Globus pallidus (tissue), 1 donor: Measurements from ENCODE around the gene FAAP100.
"Not testable (repeated sequence)": the region's sequence is repeated elsewhere in the genome, so short reads cannot be mapped to it uniquely, and the experiment has no call there.

Experiments
- DNase-seq: peaks from one replicate; pipeline ENCODE4 v3.0.0-alpha.2; 2015; ENCODE audit warnings: low spot score

FAAP100 gene

GRCh38 chr17:81538651-81539570 is 13.2 kb downstream of the FAAP100 start:
- no peak for DNase-seq

- no peak for DNase-seq
Measured at GRCh38 chr17:81537856-81538555, 14.1 kb downstream of the FAAP100 start.

GRCh38 chr17:81537343-81537855 is 14.8 kb downstream of the FAAP100 start:
- no peak for DNase-seq

- DNase-seq, result no peak
Measured at GRCh38 chr17:81536299-81537290, 15.6 kb downstream of the FAAP100 start.

- no peak for DNase-seq
Measured at GRCh38 chr17:81535480-81536298, 16.5 kb downstream of the FAAP100 start.

GRCh38 chr17:81535007-81535328 is 17.2 kb downstream of the FAAP100 start:
- no peak for DNase-seq

GRCh38 chr17:81534157-81535006 is 17.8 kb downstream of the FAAP100 start:
- no peak for DNase-seq

GRCh38 chr17:81533339-81534141 is 18.6 kb downstream of the FAAP100 start:
- no peak for DNase-seq

GRCh38 chr17:81532490-81533287 is 19.5 kb downstream of the FAAP100 start:
- no peak for DNase-seq

- DNase-seq, result not testable (repeated sequence)
Measured at GRCh38 chr17:81531998-81532404, 20.2 kb downstream of the FAAP100 start.

- DNase-seq, result not testable (repeated sequence)
Measured at GRCh38 chr17:81531013-81531412, 21.1 kb downstream of the FAAP100 start.

GRCh38 chr17:81529437-81529803 is 22.7 kb downstream of the FAAP100 start:
- DNase-seq, result no peak

- no peak for DNase-seq
Measured at GRCh38 chr17:81528651-81529436, 23.3 kb downstream of the FAAP100 start.

- no peak for DNase-seq
Measured at GRCh38 chr17:81528384-81528650, 23.8 kb downstream of the FAAP100 start.

- no peak for DNase-seq
Measured at GRCh38 chr17:81527591-81528383, 24.4 kb downstream of the FAAP100 start, which contains the start of gene FSCN2. TSS of gene FSCN2 (plus strand) at chr17:81528377. CDS start at chr17:81528532, 155 bp downstream.

GRCh38 chr17:81526662-81527571 is 25.2 kb downstream of the FAAP100 start:
- DNase-seq, result no peak
